Measurements from ENCODE around the gene SCARF2. TPM values are rescaled to one million over a fixed set of nuclear protein-coding genes. Genes with fewer than 3 reads are reported as not detected.

Gene SCARF2
- polyA plus RNA-seq, 3 donors = 0.12 to 0.51 TPM; not detected in 1

DNA sequence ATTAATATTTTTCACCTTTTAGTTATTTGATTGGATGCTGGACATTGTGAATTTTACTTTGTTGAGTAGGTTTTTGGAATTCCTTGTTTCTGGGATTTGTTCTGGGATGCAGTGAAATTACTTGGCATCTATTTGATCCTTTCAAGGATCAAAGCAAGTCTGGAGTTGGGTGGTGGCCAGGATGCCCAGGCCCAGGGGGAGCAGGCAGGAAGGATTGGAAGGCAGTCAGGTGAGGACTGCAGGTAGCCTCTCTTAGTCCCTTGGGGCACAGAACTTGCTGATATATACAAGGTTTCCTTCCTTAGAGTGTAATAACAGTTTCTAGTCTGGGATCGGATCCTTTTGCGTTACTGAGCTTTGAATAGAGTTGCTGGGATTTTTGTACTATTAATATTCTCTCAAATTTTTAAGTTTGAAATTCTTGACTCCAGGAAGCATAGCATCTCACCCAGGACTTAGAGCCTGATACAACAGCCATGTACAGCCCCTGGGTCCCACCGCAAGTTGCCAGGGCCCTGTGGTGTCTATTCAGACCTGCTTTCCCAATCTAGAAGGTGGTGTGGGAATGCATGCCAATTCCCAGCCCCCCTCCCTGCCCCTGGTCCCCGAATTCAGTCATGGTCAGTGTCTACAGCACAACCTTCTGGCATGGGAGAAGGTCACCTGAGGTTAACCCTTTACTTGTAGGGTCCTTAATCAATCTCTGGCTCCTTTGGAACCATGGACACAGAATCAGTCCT is 37.6 kb downstream of the SCARF2 start:
- peaks cover 21 to 30% of the 10 kb centered on the region in 2 donors for H3K36me3 Mint-ChIP-seq
- no peaks in the 10 kb centered on the region for H3K27me3 ChIP-seq (ENCODE audit: control insufficient read depth in 2 of 2, insufficient read depth in 2 of 2, low read length in 2 of 2)
- intact Hi-C loops (cut with micrococcal nuclease) = no loop called here
- 80% methylated on average over 1 of the region's 4 CpGs for WGBS (ENCODE audit: insufficient coverage)
- no peak overlapping the region for H3K27ac ChIP-seq (ENCODE audit: low read depth in 1 of 2, low read length in 2 of 2)
- H3K4me3 ChIP-seq (replicated peaks in 1 of 3; ENCODE audit: low read depth in 2 of 3, low read length in 3 of 3) = no peak overlapping the region
- peaks cover 0 to 2% (median 0%) of the 10 kb centered on the region in 7 donors for H3K9me3 Mint-ChIP-seq
- H3K4me1 Mint-ChIP-seq = peaks cover 17% of the 10 kb centered on the region
- H3K36me3 ChIP-seq (replicated peaks in 1 of 2; ENCODE audit: control insufficient read depth in 1 of 2, insufficient read depth in 2 of 2, low read length in 2 of 2) = peaks cover 6 to 30% of the 10 kb centered on the region in 2 donors
- TF ChIP-seq, protein P1, sequence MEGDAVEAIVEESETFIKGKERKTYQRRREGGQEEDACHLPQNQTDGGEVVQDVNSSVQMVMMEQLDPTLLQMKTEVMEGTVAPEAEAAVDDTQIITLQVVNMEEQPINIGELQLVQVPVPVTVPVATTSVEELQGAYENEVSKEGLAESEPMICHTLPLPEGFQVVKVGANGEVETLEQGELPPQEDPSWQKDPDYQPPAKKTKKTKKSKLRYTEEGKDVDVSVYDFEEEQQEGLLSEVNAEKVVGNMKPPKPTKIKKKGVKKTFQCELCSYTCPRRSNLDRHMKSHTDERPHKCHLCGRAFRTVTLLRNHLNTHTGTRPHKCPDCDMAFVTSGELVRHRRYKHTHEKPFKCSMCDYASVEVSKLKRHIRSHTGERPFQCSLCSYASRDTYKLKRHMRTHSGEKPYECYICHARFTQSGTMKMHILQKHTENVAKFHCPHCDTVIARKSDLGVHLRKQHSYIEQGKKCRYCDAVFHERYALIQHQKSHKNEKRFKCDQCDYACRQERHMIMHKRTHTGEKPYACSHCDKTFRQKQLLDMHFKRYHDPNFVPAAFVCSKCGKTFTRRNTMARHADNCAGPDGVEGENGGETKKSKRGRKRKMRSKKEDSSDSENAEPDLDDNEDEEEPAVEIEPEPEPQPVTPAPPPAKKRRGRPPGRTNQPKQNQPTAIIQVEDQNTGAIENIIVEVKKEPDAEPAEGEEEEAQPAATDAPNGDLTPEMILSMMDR (IDR thresholded peaks at IDR 0.05) = no peak
- no peaks in the 10 kb centered on the region for H3K9me3 ChIP-seq (replicated peaks in 1 of 2; ENCODE audit: control insufficient read depth in 1 of 2, insufficient read depth in 1 of 2, low read length in 2 of 2)
- DNase-seq = no peak
- H3K9ac ChIP-seq (ENCODE audit: insufficient read depth, low read length, poor library complexity, severe bottlenecking) = no peak overlapping the region
- no peaks in the 10 kb centered on the region for H4K20me1 ChIP-seq (ENCODE audit: insufficient read depth, low read length)
- no peak overlapping the region for H2AFZ ChIP-seq (ENCODE audit: insufficient read depth, low read depth, low read length, poor library complexity, severe bottlenecking)
- peaks cover under 1% of the 10 kb centered on the region for H3K79me2 ChIP-seq (ENCODE audit: insufficient read depth, low read length)
- H3K4me1 ChIP-seq (ENCODE audit: control insufficient read depth in 1 of 2, insufficient read depth in 2 of 2, low read length in 2 of 2) = peaks cover 11 to 12% of the 10 kb centered on the region in 2 donors
- peaks cover 0 to 2% (median 0%) of the 10 kb centered on the region in 3 donors for H3K27me3 Mint-ChIP-seq (ENCODE audit: low read depth in 3 of 3)
- no peak overlapping the region for H3K4me3 Mint-ChIP-seq
- H3K27ac Mint-ChIP-seq = no peak overlapping the region
- no peak overlapping the region for H3K4me2 ChIP-seq (replicated peaks; ENCODE audit: extremely low read depth, low read length, poor library complexity, severe bottlenecking)

DNA sequence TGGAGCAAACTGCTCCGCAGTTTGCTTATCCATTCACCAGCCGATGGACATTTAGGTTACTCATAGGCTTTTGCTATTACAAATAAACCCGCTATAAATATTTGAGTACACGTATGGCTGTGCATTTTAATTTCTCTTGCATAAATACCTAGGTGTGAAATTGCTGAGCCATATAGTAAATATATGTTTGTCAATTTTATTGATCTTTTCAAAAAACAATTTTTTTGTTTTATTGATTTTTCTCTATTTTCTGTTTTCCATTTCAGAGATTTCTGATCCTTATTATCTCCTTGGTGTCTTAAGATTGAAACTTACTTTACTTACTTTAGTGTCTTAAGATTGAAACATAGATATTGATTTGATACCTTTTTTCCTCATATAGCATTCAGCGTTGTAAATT is 39.2 kb downstream of the SCARF2 start:
- peaks cover 11 to 19% of the 10 kb centered on the region in 2 donors for H3K36me3 Mint-ChIP-seq
- TF ChIP-seq, protein P1 (IDR thresholded peaks at IDR 0.05) = no peak
- peaks cover 0 to 1% (median 0%) of the 10 kb centered on the region in 3 donors for H3K27me3 Mint-ChIP-seq (ENCODE audit: low read depth in 3 of 3)
- intact Hi-C loops (cut with micrococcal nuclease) = no loop called here
- Histone ChIP-seq H3K4me1 (ENCODE audit: control insufficient read depth in 1 of 2, insufficient read depth in 2 of 2, low read length in 2 of 2) (peaks cover 22 to 24% of the 10 kb centered on the region in 2 donors), H3K9ac (ENCODE audit: insufficient read depth, low read length, poor library complexity, severe bottlenecking) (no peak overlapping the region), H3K36me3 (replicated peaks in 1 of 2; ENCODE audit: control insufficient read depth in 1 of 2, insufficient read depth in 2 of 2, low read length in 2 of 2) (peaks cover 4 to 20% of the 10 kb centered on the region in 2 donors), H3K4me2 (replicated peaks; ENCODE audit: extremely low read depth, low read length, poor library complexity, severe bottlenecking) (no peak overlapping the region), H4K20me1 (ENCODE audit: insufficient read depth, low read length) (no peaks in the 10 kb centered on the region), H3K9me3 (replicated peaks in 1 of 2; ENCODE audit: control insufficient read depth in 1 of 2, insufficient read depth in 1 of 2, low read length in 2 of 2) (no peaks in the 10 kb centered on the region), H3K27me3 (ENCODE audit: control insufficient read depth in 2 of 2, insufficient read depth in 2 of 2, low read length in 2 of 2) (no peaks in the 10 kb centered on the region), H2AFZ (ENCODE audit: insufficient read depth, low read depth, low read length, poor library complexity, severe bottlenecking) (no peak overlapping the region), H3K79me2 (ENCODE audit: insufficient read depth, low read length) (peaks cover 7% of the 10 kb centered on the region), H3K4me3 (replicated peaks in 1 of 3; ENCODE audit: low read depth in 2 of 3, low read length in 3 of 3) (no peak overlapping the region), H3K27ac (ENCODE audit: low read depth in 1 of 2, low read length in 2 of 2) (no peak overlapping the region)
- no CpG with 5 or more reads among the region's 5 CpGs for WGBS (ENCODE audit: insufficient coverage)
- peaks cover 0 to 2% (median 0%) of the 10 kb centered on the region in 7 donors for H3K9me3 Mint-ChIP-seq
- no peak for DNase-seq
- H3K4me1 Mint-ChIP-seq = peaks cover 28% of the 10 kb centered on the region
- no peak overlapping the region for H3K27ac Mint-ChIP-seq
- no peak overlapping the region for H3K4me3 Mint-ChIP-seq
